HG03103 (cell line): Measurements from ENCODE around the gene GPR12.

Source experiments
- ATAC-seq: cut with Tn5 transposase; IDR thresholded peaks from one replicate; pipeline ENCODE4 v1.9.1; 2021; ENCODE audit warnings: low read depth; ENCODE audit not compliant: unreplicated experiment

GPR12 gene, protein sequence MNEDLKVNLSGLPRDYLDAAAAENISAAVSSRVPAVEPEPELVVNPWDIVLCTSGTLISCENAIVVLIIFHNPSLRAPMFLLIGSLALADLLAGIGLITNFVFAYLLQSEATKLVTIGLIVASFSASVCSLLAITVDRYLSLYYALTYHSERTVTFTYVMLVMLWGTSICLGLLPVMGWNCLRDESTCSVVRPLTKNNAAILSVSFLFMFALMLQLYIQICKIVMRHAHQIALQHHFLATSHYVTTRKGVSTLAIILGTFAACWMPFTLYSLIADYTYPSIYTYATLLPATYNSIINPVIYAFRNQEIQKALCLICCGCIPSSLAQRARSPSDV

DNA sequence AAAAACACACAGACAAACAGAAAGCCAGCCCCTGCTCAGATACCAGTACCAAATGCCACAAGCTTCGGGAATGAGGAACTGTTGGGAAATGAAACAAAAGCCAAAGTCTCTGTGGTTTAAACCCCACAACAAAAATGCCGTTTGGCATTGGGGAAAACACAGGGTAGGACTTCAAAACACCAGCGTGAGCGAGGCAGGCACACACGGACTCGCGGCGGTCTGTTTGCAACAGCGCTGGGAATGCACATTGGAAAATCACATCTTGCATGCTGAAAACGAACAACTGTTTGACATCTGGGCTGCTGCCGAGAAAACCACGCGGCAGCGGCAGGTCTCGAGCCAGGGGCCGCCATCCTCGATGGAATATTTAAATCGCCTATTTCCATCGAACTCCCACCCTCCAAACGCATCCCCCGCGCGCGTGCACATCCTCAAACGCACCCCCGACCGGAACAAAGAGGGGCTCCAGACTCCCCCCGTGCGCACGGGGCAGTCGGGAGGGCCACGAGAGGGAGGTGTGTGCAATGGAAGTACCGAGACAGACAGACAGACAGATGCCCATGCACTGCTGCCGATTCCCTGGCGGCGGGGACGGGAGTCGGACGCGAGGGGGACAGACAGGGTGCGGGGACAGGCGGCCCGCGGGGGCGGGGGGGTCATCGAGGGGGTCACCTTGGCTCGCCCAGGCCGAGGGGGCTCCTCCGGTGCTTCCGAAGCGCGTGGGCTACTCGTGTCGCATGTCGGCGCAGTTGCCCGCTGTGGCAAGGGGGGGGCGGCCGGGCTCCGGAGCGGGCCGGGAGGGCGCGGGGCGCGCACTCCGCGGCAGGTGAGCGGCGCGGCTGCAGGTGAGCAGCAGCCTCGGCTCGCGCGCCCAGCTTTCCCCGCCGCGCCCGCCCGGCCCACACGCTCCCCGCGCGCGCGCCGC, at the start of gene GPR12:
TSS of gene GPR12 (minus strand) at position 880 of the 925 bp plus-strand sequence. CDS start 959 bp downstream, outside the sequence.
- no peak for ATAC-seq

DNA sequence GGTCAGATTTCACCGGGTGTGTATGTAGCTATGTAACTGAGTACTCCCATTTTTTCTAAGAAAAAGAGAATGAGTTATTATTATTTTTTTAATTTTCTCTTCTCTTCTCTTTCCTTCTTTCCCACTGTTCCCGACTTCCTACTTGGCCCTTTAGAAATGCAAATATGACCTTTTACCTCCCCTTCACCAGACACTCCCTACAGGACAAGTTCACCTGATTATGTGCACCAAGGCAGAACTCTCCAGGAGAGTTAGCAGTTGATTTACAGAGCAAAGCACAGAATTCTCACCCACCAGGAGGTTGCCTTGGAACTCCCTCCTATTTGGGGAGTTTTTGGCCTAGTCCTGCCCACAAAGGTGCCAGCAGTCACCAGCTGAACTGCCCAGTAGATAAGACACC, 49.5 kb upstream of the GPR12 start:
- no peak for ATAC-seq

DNA sequence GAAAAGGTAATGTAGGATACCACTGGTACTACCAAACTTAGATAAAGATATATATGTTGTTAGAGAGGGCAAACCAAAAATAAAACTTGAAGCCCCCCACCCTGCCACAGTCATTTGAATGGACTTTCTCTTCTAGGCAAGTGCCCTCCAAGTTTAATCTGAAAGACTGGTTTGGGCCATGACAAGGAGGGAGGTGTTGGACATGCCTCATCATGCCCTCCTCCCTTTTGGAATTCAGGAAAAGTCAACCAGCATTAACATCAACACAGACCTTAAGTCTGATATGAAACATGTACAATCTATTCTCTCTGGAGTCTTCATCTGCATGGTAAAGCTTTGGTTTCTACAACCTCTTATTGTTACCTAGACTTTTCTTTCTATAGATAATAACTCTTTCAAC, 46.3 kb upstream of the GPR12 start:
- no peak for ATAC-seq

DNA sequence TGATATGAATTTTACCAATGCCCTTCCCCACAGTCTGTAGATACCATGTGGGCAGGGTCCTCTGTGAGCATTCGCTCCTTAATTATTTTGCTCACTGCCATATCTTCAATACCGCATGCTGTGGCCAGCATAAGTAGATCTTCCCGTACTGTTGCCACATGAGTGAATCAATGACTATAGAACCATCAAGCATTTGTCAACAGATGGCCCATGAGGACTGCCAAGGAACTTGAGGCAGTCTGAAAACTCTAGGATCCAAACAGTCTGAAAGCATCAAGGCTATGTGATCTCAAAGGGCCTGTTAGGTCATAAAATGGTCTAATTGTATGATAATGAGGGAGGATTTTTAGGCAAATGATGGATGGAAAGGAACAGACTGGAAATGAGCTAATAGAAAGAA, 27.4 kb upstream of the GPR12 start:
- no peak for ATAC-seq

DNA sequence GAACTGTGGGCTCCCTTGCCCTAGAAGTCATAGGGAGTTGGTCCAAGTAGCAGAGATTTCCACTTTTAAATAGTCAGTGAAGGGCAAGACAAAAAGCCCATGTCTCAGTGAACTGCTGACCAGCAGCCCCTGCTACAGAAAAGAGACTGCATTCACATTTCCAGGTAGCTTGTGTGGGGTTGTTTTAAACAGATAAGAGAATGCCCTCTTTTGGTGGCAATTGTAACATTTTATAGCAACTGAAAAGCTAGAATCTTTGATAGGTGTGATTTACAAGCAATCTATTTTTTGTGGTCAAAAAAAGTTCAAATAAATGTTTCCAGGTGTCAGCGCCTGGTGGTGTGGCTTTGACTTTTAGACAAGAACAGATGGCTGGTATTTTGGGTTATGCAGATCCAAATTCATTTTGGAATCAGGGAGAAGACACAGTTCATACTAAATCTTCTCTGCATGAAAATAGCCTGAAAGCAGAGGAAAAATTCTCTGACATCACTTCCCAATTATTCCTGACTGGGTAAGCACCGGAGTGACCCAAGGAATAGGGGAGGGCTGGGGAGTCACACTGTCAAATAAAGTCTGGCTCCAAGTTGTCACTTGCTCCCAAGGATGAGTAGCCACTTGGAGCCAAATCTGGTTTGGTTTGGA, 26.2 kb upstream of the GPR12 start:
- no peak for ATAC-seq

DNA sequence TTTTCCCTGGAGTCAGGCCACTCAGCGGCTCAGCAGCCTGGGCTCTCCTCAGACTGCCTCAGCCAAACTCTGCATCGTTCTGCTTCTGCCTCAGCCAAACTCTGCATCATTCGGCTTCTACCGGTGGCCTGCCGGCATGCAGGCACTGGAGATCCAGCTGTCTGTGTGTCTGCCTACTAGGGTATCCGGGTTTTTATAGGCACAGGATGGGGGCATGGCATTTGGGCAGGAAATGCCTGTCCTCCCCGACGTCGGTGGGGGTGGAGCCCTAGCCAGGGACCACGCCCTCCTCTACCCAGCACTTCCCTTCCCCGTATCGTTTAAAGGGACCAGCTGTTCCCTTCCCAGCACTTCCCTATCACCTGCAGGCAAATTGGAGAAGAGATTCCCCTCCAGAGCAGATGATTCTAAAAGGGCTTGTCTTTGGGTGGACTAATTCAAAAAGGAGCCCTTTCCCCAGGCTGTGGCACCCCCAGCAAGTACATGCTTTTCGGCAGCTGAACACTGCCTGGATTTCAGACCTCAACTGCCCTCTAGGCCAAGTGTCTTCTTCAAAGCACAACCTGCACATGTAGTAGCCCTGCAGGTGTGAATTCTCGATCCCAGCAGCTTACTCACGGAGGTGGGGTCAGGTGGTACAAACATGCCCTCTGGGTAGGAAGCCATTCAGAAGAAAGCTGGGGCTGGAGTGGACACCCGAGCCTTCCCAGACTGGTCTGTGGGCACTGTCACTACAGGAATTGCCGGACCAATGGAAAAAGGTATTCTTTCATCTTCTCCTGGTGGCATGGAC, 25.4 kb upstream of the GPR12 start:
- no peak for ATAC-seq

DNA sequence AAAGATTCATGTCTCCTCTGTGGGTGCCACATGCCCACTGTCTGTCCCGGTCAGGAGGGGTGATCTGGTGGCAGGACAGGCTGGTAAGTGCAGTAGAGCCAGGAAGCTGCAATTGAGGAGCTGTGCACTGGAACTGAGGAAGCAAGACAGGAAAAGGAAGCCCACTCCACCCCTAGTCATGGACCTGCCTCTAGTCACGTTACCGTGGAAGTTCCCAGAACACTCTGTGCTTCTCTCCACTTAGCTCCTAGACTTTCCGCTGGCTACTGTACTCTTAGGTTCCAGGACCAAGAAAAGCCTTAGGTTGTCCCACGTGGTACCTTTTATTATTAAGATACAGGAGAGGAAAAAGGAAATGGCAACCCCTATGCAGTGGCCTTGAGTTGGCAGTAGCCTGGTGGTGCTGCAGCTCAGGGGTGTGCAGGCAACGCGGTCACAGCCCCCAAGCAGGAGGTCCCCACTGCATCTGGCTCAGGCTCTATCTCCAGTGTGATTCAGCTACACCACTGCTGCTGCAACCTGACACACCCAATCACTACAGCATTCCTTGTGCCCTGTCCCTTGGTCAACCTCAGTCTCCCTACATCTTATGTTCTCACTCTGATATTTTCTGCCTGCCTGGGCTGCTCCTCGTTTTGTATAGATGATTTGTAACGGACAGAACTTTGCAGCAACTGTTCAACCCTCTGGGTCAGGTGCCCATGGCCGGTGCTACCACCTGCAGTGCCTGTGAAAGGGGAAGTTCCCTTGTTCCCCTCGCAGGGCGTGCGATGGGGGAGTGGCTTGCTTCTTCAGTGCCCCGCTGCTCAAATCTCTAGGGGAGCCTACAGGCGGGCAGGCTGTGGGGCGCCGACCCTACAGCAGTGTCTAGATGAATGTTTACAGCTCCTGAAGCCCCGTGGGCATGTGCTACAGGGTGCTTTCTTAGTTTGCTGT, 24.4 kb upstream of the GPR12 start:
- ATAC-seq: no peak

DNA sequence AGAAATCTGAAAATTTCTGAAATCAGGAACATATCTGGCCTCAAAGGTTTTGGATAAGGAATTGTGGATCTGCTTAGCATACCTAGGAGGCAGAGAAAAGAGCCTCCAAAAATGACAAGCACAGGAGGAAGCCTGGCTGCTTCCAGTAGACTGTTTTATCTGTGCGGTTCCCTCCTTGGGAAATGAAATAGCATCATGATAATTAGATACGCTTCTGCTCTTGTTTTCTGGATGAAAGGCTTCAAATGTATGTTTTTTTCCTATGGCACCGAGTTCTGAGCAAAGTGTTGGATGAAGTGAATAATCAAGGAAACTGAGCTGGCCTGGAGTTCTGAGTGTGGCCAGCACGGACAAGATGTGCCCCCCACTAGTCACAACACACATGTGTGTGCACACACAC, 19.8 kb upstream of the GPR12 start:
- no peak for ATAC-seq

DNA sequence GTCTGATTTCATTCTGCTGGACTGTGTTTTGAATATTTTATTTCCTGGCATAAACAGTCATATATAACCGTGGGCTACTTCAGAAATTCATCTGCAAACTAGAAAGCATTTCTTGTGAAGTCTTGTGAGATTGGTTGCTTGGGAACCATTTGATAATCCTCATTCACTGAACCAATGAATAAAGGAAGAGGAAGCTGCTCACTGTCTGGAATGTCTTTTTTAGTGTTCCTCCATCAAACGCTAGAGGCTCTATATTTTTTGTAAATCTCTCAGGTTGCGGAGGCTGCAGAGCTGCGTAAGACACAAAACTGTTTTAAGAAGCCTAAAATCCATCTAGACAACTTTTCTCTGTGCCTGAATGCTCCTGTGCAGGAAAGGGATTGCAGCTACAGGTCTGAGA, 18.7 kb upstream of the GPR12 start:
- no peak for ATAC-seq

DNA sequence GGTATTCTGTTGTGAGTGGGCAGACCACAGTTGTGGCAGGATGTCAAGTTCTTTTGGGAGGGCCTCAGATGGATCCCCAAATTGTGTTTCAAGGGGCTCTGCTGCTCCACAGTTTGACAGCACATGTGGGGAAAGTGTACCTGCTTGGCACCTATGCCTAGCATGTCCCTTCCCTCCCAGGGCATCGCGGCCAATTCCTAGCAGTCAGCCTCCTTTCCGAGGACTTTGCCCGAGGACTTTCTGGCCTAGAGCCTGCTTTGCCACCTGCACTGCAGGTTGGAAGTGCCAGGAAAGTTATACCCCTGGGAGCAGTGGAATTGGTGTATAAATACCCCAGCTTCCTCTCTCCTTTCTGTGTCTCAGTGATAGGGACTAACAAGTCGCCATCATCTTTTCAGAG, 11.9 kb upstream of the GPR12 start:
- ATAC-seq: no peak

DNA sequence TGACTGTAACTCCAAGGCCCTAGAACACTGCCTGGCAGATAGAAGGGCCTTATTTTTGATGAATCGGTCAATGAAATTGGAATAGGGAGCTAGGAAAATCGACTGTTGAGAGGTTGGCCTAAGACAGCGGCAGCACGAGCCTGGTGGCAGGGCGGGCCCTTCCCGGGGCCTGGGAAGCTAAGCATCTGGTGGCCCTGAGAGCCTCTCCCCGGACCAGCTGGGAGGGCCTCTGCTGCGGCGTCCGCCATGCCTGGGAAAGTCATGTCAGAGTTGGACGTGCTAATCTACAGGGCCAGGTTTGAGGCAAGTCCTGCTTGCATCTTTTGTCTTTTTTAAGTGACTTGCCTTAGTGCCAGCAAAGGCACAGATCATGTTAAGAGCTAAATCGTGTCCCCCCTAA, 11.2 kb upstream of the GPR12 start:
- no peak for ATAC-seq

DNA sequence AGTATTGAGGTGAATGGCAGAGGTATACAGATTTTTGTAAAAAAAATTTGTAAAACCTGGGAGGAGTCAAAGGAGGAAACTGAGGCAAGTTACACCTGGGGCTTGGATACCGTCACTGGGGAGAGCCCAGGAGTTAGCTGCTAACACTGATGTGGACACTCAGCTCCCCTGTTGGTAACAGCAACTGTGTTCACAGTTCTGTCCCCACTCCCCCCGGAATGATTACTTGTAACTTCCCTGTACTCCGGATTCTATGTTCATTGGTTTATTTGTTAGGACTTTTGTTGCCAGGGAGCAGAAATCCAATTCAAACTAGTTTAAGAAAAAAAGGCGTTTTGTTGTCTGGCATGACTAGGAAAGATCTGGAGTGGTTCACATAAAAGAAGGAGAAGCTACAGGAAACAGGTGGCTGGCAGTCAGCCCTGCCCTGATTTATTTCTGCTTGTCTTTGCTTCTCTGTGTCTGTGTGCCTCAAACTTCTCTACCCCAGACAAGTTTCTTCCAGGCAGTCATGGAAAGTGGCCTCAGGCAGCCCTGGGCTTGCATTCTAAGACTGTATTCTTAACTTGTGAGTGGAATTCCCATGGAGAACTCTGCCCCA, 2.3 kb upstream of the GPR12 start:
- no peak for ATAC-seq

DNA sequence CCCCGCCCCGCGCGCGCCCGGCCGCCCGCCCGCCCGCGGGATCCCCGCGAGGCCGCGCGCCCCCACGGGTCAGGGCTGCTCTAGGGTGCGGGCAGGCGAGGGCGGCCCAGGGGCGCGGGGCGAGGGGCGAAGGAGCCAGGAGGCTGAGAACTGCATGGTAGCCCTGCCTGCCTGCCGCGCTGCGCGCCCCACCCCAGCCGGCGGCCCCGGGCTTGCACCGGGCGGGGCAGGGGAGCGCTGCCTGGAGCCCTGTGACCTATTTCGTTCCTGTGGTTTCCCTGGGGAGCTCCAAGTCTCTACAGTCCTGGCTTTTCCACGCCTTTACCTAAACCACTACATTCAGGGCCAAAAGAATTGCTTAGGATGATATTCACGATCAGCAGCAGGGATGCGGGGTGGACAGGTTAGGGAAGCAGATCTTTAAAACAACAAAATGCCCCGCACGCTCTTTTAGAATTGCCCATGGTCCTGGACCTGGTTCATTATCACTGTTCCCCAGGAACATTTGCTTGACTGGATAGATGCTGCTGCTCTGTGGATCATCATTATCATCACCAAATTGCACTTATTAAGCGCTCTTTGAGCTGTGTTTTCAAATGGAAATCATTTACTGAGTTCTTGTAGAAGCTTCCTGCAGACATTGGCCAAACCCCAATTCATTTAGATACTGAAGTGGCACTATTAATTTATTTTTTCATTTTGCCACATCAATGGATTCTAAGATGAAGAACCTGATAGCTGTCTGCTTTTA, 421 bp upstream of the GPR12 start:
- ATAC-seq: no peak

DNA sequence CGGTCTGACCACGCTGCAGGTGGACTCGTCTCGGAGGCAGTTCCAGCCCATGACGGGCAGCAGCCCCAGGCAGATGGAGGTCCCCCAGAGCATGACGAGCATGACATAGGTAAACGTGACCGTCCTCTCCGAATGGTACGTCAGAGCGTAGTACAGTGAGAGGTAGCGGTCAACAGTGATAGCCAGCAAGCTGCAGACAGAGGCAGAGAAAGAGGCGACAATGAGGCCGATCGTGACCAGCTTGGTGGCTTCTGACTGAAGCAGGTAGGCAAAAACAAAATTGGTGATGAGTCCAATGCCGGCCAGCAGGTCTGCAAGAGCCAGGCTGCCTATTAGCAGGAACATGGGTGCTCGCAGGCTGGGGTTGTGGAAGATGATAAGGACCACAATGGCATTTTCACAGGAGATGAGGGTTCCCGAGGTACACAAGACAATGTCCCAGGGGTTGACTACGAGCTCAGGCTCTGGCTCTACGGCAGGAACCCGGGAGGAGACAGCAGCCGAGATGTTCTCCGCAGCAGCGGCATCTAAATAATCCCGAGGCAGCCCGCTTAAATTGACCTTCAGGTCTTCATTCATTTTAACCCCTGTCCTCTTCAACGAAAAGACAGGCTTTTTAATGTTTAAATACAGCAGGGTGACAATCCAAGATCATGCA, 1.2 kb downstream of the GPR12 start:
- no peak for ATAC-seq

DNA sequence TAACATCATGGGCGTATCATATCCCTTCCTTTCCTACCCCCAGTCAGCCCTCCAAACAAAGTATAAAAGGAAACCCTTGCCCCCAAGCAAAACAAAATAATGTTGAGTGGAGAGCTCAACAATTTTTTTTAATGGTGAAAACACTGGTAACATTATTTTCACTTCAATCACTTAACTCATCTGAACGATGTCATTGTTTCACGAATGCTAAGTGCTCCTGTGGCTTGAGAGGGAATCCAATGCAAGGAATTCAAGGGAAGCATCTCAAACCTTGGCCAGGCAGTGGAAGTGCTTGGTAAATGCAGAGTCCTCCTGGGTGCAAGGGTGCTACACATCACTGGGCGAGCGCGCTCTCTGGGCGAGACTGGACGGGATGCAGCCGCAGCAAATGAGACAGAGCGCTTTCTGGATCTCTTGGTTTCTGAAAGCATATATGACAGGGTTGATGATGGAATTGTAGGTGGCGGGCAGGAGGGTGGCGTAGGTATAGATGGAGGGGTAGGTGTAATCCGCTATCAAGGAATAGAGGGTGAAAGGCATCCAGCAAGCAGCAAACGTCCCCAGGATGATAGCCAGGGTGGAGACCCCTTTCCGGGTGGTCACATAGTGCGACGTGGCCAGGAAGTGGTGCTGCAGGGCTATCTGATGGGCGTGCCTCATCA, 2.0 kb downstream of the GPR12 start:
- no peak for ATAC-seq

DNA sequence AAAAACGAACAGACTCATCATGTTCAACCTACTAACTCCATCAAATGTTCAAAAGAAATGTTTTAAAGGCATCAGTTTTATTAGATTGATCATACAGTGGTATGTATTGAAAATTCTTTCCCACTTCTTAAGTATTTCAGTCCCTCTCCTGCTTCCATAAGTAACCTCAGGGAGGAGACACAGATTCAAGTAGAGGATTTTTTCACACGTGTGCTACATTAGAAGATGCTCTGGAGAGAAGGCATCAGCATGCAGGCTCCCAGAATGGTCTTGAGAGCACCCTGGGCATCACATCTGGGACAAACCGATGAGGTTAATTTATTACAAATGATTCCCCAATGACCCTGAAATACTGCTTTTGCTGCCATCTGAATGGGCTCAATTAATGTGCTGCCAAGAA, 3.6 kb downstream of the GPR12 start:
- ATAC-seq: no peak

DNA sequence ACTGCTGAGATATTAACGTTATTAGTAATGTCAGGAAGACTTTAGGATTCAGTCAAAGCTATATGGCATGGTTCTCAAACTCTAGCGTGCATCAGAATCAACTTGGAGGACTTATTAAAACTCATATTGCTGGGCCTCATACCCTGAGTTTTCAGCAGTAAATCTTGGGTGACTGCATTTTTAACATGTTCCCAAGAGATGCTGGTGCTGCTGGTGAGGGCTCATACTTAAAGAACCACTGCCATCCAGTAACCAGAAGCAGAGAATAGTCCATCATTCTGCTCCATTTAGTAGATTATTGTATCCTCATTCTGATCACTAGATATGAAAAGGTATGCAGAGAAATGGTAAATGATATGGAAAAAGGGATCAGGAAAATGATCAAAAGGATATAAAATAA, 7.9 kb downstream of the GPR12 start:
- ATAC-seq: no peak
